HepG2 (cell line): ENCODE data around the gene CRB1.

Experiments
- ATF7 ChIP-seq, 2 experiments: fragments of 450-650 bp in 1 of 2; sonication (generic) in 1 of 2; formaldehyde crosslinking in 1 of 2; IDR thresholded peaks; 2 replicates each; pipeline versions ENCODE4 v1.4.0 to v1.6.1; 2016 to 2020; ENCODE audit warnings: antibody characterized with exemption in 1 of 2, mild to moderate bottlenecking in 1 of 2, missing genetic modification reagents in 1 of 2
- CTCF ChIP-seq: sonication (generic); formaldehyde crosslinking; IDR thresholded peaks from 2 replicates; pipeline ENCODE4 v1.5.0; 2020; ENCODE audit warnings: mild to moderate bottlenecking, missing genetic modification reagents, moderate library complexity
- EP300 ChIP-seq, 3 experiments: sonication (generic) in 1 of 3; formaldehyde crosslinking in 1 of 3; IDR thresholded peaks; 2 replicates each; pipeline versions ENCODE4 v1.5.1 to v1.6.1; 2011 to 2020; ENCODE audit warnings: low read depth in 2 of 3, low read length in 2 of 3, borderline replicate concordance in 1 of 3, improper control_type of control experiment in 1 of 3, mild to moderate bottlenecking in 1 of 3, missing genetic modification reagents in 1 of 3, moderate library complexity in 1 of 3
- FOXK1 ChIP-seq: sonication (generic); formaldehyde crosslinking; IDR thresholded peaks from 2 replicates; pipeline ENCODE4 v1.4.0; 2020; ENCODE audit warnings: low read depth, missing genetic modification reagents, borderline replicate concordance
- MAZ ChIP-seq, 2 experiments: sonication (generic) in 1 of 2; formaldehyde crosslinking in 1 of 2; IDR thresholded peaks; 2 replicates each; pipeline versions ENCODE4 v1.5.0 to v1.6.1; 2012 to 2020; ENCODE audit warnings: low read depth in 2 of 2, mild to moderate bottlenecking in 2 of 2, borderline replicate concordance in 1 of 2, improper control_type of control experiment in 1 of 2, low read length in 1 of 2, missing genetic modification reagents in 1 of 2, moderate library complexity in 1 of 2
- MTF1 ChIP-seq: sonication (generic); formaldehyde crosslinking; IDR thresholded peaks from 2 replicates; pipeline ENCODE4 v1.5.0; 2020; ENCODE audit warnings: missing genetic modification reagents
- POLR2AphosphoS2 ChIP-seq: IDR thresholded peaks from 2 replicates; pipeline ENCODE4 v1.6.1; 2011; ENCODE audit warnings: low read depth, low read length, improper control_type of control experiment
- RORA ChIP-seq: sonication (generic); formaldehyde crosslinking; IDR thresholded peaks from 2 replicates; pipeline ENCODE4 v1.5.0; 2020; ENCODE audit warnings: mild to moderate bottlenecking, missing genetic modification reagents, moderate library complexity
- SUZ12 ChIP-seq: fragments of 150-350 bp; IDR thresholded peaks from 2 replicates; pipeline ENCODE4 v1.6.1; 2014; ENCODE audit warnings: low read depth, low read length
- TAF1 ChIP-seq: sonication (generic); formaldehyde crosslinking; IDR thresholded peaks from 2 replicates; pipeline ENCODE4 v1.4.0; 2020; ENCODE audit warnings: missing genetic modification reagents
- ZNF609 ChIP-seq: sonication (generic); formaldehyde crosslinking; IDR thresholded peaks from 2 replicates; pipeline ENCODE4 v1.4.0; 2020; ENCODE audit warnings: mild to moderate bottlenecking, missing genetic modification reagents, borderline replicate concordance
- ZNF792 ChIP-seq: IDR thresholded peaks from 2 replicates; pipeline ENCODE4 v1.6.1; 2016
- TF ChIP-seq, protein P1 (sequence below): sonication (generic); formaldehyde crosslinking; IDR thresholded peaks from 2 replicates; pipeline ENCODE4 v1.4.0; 2020; ENCODE audit warnings: missing genetic modification reagents; ENCODE audit errors: not compliant biosample characterization
- TF ChIP-seq, protein P2 (sequence below): IDR thresholded peaks from 2 replicates; pipeline ENCODE4 v1.6.1; 2012; ENCODE audit warnings: low read depth, low read length, improper control_type of control experiment

DNA sequence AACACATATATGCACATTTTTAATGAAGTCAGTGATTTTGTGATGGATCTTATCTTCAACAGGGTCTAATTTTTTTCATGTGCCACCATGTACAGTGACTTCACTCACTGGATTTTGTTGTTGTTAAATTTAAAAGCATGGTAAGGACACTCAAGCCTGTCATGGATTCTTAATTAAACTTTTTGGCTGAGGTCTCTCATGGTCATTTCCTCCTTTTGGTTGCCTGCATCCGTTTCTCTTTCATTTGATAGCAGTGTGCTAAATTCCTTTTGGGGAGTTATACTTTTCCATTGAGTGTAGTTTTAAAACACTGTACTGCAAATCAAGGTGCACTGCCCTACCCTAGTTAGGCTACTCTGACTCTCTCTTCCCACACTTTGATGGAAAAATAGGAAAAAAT, 13.2 kb upstream of the CRB1 start:
- TF ChIP-seq CTCF (CRISPR knock-in tag) (no peak), ATF7 (IDR thresholded peaks at IDR 0.05) (no peak), ATF7 (CRISPR knock-in tag; IDR thresholded peaks at IDR 0.05) (no peak), TAF1 (CRISPR knock-in tag) (no peak), RORA (no peak), MTF1 (no peak), SUZ12 (no peak), POLR2AphosphoS2 (no peak), MAZ (IDR thresholded peaks at IDR 0.05; ENCODE audit: borderline replicate concordance, low read depth, low read length) (no peak), MAZ (CRISPR knock-in tag; IDR thresholded peaks at IDR 0.05; ENCODE audit: low read depth) (no peak), FOXK1 (CRISPR knock-in tag) (no peak), EP300 (IDR thresholded peaks at IDR 0.05; ENCODE audit: low read depth in 2 of 2, low read length in 2 of 2) (no peak), EP300 (CRISPR knock-in tag; IDR thresholded peaks at IDR 0.05; ENCODE audit: borderline replicate concordance) (no peak), ZNF609 (CRISPR knock-in tag) (no peak), ZNF792 (no peak)
- TF ChIP-seq, protein P1, sequence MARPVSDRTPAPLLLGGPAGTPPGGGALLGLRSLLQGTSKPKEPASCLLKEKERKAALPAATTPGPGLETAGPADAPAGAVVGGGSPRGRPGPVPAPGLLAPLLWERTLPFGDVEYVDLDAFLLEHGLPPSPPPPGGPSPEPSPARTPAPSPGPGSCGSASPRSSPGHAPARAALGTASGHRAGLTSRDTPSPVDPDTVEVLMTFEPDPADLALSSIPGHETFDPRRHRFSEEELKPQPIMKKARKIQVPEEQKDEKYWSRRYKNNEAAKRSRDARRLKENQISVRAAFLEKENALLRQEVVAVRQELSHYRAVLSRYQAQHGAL (CRISPR knock-in tag): no peak
- TF ChIP-seq, protein P2, sequence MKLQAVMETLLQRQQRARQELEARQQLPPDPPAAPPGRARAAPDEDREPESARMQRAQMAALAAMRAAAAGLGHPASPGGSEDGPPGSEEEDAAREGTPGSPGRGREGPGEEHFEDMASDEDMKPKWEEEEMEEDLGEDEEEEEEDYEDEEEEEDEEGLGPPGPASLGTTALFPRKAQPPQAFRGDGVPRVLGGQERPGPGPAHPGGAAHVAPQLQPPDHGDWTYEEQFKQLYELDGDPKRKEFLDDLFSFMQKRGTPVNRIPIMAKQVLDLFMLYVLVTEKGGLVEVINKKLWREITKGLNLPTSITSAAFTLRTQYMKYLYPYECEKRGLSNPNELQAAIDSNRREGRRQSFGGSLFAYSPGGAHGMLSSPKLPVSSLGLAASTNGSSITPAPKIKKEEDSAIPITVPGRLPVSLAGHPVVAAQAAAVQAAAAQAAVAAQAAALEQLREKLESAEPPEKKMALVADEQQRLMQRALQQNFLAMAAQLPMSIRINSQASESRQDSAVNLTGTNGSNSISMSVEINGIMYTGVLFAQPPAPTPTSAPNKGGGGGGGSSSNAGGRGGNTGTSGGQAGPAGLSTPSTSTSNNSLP: no peak
